GM10248 (cell line): ENCODE data around the gene KDM3B.

Experiments
- CTCF ChIA-PET: fragments of 300-600 bp; sonication (Branson Sonifier 250); formaldehyde crosslinking; extraction: SDS; loops from one replicate; lab custom pipeline; 2021; ENCODE audit warnings: antibody characterized with exemption; lab: Yijun Ruan, JAX
- POLR2A ChIA-PET: fragments of 350-650 bp; sonication (Branson Sonifier 250); formaldehyde crosslinking; extraction: SDS; loops from one replicate; lab custom pipeline; 2020; ENCODE audit warnings: antibody characterized with exemption; lab: Yijun Ruan, JAX
- DNase-seq: peaks from one replicate; pipeline ENCODE4 v3.0.0; 2012; ENCODE audit errors: extremely low spot score
- CTCF ChIP-seq: IDR thresholded peaks from 2 replicates; pipeline ENCODE4 v1.5.1; 2012; ENCODE audit warnings: mild to moderate bottlenecking, low read depth; ENCODE audit errors: extremely low read depth, missing control alignments, control extremely low read depth

The KDM3B gene

GRCh38 chr5:138366632-138367382, 14.3 kb downstream of the KDM3B start:
- no peak for DNase-seq
- CTCF ChIA-PET = interaction anchor here (1.4 to 13.9 kb wide), 3 partner anchors 12 to 35 kb away, joined by 3 to 238 read pairs (median 9); partner anchors contain the start of gene KDM3B
- TF ChIP-seq CTCF = no peak
- POLR2A ChIA-PET = interaction anchor here (1.0 kb wide), 1 partner anchor 29 kb away, joined by 3 read pairs; the partner anchor contains the start of gene FAM53C

GRCh38 chr5:138369261-138369660, 16.8 kb downstream of the KDM3B start:
- POLR2A ChIA-PET = interaction anchor here (0.6 kb wide), 1 partner anchor 72 kb away, joined by 3 read pairs; no protein-coding TSS in a partner anchor
- TF ChIP-seq CTCF = no peak
- DNase-seq = no peak
- CTCF ChIA-PET = interaction anchor here (0.7 to 13.9 kb wide), 7 partner anchors 9 to 189 kb away, joined by 3 to 238 read pairs (median 5); partner anchors contain the start of gene KDM3B

- no peak for TF ChIP-seq CTCF
- POLR2A ChIA-PET = interaction anchor here (0.6 kb wide), 1 partner anchor 72 kb away, joined by 3 read pairs; no protein-coding TSS in a partner anchor
- CTCF ChIA-PET = interaction anchor here (0.6 to 13.9 kb wide), 8 partner anchors 15 to 133 kb away, joined by 3 to 238 read pairs (median 4); partner anchors contain the start of gene KDM3B
- DNase-seq = no peak
Measured at GRCh38 chr5:138369706-138370105, 17.2 kb downstream of the KDM3B start.

GRCh38 chr5:138370537-138370936, 18.1 kb downstream of the KDM3B start:
- POLR2A ChIA-PET = interaction anchor here (0.5 kb wide), 1 partner anchor 32 kb away, joined by 5 read pairs; no protein-coding TSS in a partner anchor
- DNase-seq = no peak
- CTCF ChIA-PET = interaction anchor here (1.1 to 13.9 kb wide), 6 partner anchors 16 to 46 kb away, joined by 3 to 238 read pairs (median 4); partner anchors contain the start of gene KDM3B
- no peak for TF ChIP-seq CTCF

- CTCF ChIA-PET = interaction anchor here (0.8 to 13.9 kb wide), 5 partner anchors 10 to 132 kb away, joined by 3 to 238 read pairs (median 7); partner anchors contain the start of genes KDM3B and REEP2
- no peak for TF ChIP-seq CTCF
- DNase-seq = no peak
- POLR2A ChIA-PET = interaction anchor here (1.4 to 2.4 kb wide), 2 partner anchors 18 to 33 kb away, joined by 4 to 9 read pairs; partner anchors contain the start of gene FAM53C
Measured at GRCh38 chr5:138371454-138371853, 19.0 kb downstream of the KDM3B start.

GRCh38 chr5:138372225-138372624, 19.7 kb downstream of the KDM3B start:
- POLR2A ChIA-PET = interaction anchor here (1.4 to 2.4 kb wide), 2 partner anchors 19 to 34 kb away, joined by 4 to 9 read pairs; partner anchors contain the start of gene FAM53C
- CTCF ChIA-PET = interaction anchor here (1.2 to 13.9 kb wide), 6 partner anchors 14 to 192 kb away, joined by 3 to 238 read pairs (median 6); partner anchors contain the start of genes KDM3B and REEP2
- TF ChIP-seq CTCF = no peak
- DNase-seq = peak; percentile 41
